Sigmoid colon (tissue), 4 donors: Measurements from ENCODE around the gene MRPL54.

Experiments used
- EP300 ChIP-seq, 4 donors: sonication (generic); formaldehyde crosslinking; IDR thresholded peaks; one replicate each; pipeline ENCODE4 v1.6.1; 2017; ENCODE audit warnings: antibody characterized with exemption in 4 of 4
- POLR2A ChIP-seq, 2 donors: fragments of 450-650 bp; IDR thresholded peaks; one replicate each; pipeline ENCODE4 v1.6.1; 2016; ENCODE audit warnings: antibody characterized with exemption in 2 of 2, mild to moderate bottlenecking in 2 of 2, moderate library complexity in 2 of 2
- POLR2AphosphoS5 ChIP-seq, 4 donors: sonication (generic); formaldehyde crosslinking; IDR thresholded peaks; one replicate each; pipeline ENCODE4 v1.6.1; 2017; ENCODE audit warnings: antibody characterized with exemption in 4 of 4
- TF ChIP-seq, protein P1 (sequence below), 4 experiments: fragments of 450-650 bp in 3 of 4; fragments of 200-600 bp in 1 of 4; IDR thresholded peaks; one replicate each; pipeline ENCODE4 v1.5.1; 2016 to 2019; ENCODE audit warnings: antibody characterized with exemption in 4 of 4, mild to moderate bottlenecking in 3 of 4, moderate library complexity in 2 of 4

DNA sequence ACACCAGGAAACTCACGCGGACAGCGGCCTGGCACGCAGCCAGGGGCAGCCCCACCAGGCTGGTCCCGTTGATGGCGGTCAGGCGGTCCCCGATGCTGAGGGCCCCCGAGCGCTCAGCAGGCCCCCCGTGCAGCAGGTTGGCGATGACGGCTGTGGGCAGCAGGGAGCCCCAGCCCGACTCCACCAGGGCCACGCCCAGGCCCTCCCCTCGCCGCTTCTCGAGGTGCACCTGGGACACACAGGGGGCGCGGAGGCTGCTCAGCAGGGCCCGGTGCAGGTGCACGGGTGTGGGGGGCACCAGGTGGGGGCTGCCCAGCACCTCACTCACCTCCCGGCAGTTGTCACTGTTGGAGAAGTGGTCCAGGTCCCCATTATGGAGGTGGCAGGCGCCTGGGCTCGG, 10.0 kb upstream of the MRPL54 start:
- no peak for TF ChIP-seq EP300 (IDR thresholded peaks at IDR 0.05)
- no peak for TF ChIP-seq POLR2AphosphoS5 (IDR thresholded peaks at IDR 0.05)
- TF ChIP-seq, protein P1, sequence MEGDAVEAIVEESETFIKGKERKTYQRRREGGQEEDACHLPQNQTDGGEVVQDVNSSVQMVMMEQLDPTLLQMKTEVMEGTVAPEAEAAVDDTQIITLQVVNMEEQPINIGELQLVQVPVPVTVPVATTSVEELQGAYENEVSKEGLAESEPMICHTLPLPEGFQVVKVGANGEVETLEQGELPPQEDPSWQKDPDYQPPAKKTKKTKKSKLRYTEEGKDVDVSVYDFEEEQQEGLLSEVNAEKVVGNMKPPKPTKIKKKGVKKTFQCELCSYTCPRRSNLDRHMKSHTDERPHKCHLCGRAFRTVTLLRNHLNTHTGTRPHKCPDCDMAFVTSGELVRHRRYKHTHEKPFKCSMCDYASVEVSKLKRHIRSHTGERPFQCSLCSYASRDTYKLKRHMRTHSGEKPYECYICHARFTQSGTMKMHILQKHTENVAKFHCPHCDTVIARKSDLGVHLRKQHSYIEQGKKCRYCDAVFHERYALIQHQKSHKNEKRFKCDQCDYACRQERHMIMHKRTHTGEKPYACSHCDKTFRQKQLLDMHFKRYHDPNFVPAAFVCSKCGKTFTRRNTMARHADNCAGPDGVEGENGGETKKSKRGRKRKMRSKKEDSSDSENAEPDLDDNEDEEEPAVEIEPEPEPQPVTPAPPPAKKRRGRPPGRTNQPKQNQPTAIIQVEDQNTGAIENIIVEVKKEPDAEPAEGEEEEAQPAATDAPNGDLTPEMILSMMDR (IDR thresholded peaks at IDR 0.05) = no peak
- no peak for TF ChIP-seq POLR2A (IDR thresholded peaks at IDR 0.05)
